ENCODE measurements around the gene BASP1. TPM values are rescaled to one million over a fixed set of nuclear protein-coding genes. Genes with fewer than 3 reads are reported as not detected.
A peak's percentile ranks its signal among the peaks of the same experiment; 100 is the strongest.

BASP1 gene
- polyA plus RNA-seq, 1 of the 3 experiments (the other 2 are of a cell fraction): 107 TPM

DNA sequence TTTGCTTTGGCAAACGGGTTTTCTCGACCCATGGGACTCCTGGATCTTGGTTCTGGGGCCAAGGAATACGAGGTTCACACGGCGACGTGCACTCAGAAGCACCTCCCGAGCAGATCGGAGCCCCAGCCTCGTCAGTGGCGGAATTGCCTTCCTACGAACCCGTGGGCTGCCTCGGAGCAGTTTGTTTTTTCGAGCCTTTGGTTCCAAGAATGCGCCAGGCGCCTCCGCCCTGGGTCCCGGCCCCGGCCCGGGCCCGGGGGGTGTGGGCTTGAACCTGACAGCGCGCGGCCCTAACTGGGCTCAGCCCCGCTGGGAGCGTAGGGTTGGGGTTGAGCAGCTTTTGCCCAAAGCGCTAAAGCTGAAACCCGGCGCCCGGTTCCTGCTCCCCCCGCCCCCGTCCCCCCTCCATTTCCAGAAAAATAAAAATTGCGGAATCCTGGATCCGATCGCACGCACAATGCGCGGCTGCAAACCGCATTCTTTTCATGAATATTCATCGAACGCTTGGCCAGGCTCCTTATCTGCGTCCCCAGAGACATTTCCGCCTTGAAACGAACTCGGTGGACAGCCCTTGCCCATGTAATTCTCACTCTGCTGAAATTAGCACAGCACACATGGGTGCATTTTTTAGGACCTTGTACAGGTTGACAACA is 1.0 kb downstream of the BASP1 start:
- Histone ChIP-seq H3K4me1 (ENCODE audit: control insufficient read depth in 1 of 2, insufficient read depth in 2 of 2, low read depth in 1 of 2, low read length in 1 of 2) (peaks cover 2 to 27% of the 10 kb centered on the region in 2 experiments; a peak in 3 of 4 replicates), H3K9ac (peak overlapping the region; percentile 76), H2AFZ (ENCODE audit: low read depth) (peak overlapping the region; percentile 92), H3K9me3 (no peaks in the 10 kb centered on the region), H3K27ac (ENCODE audit: low read depth in 2 of 2, low read length in 1 of 2) (peak overlapping the region in 1 of 2 experiments; percentile 58; a peak in 2 of 4 replicates), H3K79me2 (ENCODE audit: insufficient read depth) (peaks cover 53% of the 10 kb centered on the region), H3K27me3 (ENCODE audit: insufficient read depth) (no peaks in the 10 kb centered on the region), H3K4me2 (peak overlapping the region; percentile 92), H4K20me1 (ENCODE audit: insufficient read depth) (no peaks in the 10 kb centered on the region), H3K4me3 (ENCODE audit: low read depth in 2 of 2, low read length in 1 of 2) (peak overlapping the region; percentile 76 to 88), H3F3A (replicated peaks; ENCODE audit: insufficient read depth) (peaks cover 16% of the 10 kb centered on the region), H3K36me3 (replicated peaks in 1 of 2; ENCODE audit: control insufficient read depth in 1 of 2, insufficient read depth in 2 of 2, low read length in 1 of 2) (peaks cover 0 to 4% of the 10 kb centered on the region in 2 experiments), H3K9me2 (no peaks in the 10 kb centered on the region)
- ChIA-PET CTCF (interaction anchor here (0.6 to 5.2 kb wide), 3 partner anchors 1064 to 1086 kb away, joined by 3 to 81 read pairs (median 5); no protein-coding TSS in a partner anchor), POLR2A (no interaction called here)
- TF ChIP-seq MEF2A (IDR thresholded peaks at IDR 0.05; ENCODE audit: borderline replicate concordance, low read depth): no peak
- no peak; the same call in 1 of the 2 replicates for TF ChIP-seq SIN3A (IDR thresholded peaks at IDR 0.05; ENCODE audit: borderline replicate concordance, low read depth, low read length)
- no peak for TF ChIP-seq REST (IDR thresholded peaks at IDR 0.05; ENCODE audit: low read depth, low read length)
- no peak for TF ChIP-seq MAX (IDR thresholded peaks at IDR 0.05; ENCODE audit: low read depth)
- no peak for TF ChIP-seq JUND (IDR thresholded peaks at IDR 0.05)
- TF ChIP-seq FOXJ3 (CRISPR knock-in tag; IDR thresholded peaks at IDR 0.05): no peak
- TF ChIP-seq, protein P1, sequence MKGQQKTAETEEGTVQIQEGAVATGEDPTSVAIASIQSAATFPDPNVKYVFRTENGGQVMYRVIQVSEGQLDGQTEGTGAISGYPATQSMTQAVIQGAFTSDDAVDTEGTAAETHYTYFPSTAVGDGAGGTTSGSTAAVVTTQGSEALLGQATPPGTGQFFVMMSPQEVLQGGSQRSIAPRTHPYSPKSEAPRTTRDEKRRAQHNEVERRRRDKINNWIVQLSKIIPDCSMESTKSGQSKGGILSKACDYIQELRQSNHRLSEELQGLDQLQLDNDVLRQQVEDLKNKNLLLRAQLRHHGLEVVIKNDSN (IDR thresholded peaks at IDR 0.05; ENCODE audit: borderline replicate concordance, low read depth): no peak
- no peak for TF ChIP-seq NFIC (IDR thresholded peaks at IDR 0.05; ENCODE audit: borderline replicate concordance)
- no peak for TF ChIP-seq CHD2 (IDR thresholded peaks at IDR 0.05; ENCODE audit: low read length, partially characterized antibody)
- TF ChIP-seq YY1 (IDR thresholded peaks at IDR 0.05; ENCODE audit: low read depth): no peak
- TF ChIP-seq ELF1 (IDR thresholded peaks at IDR 0.05): no peak
- TF ChIP-seq RFX5 (IDR thresholded peaks at IDR 0.05; ENCODE audit: low read length): no peak
- TF ChIP-seq, protein P2, sequence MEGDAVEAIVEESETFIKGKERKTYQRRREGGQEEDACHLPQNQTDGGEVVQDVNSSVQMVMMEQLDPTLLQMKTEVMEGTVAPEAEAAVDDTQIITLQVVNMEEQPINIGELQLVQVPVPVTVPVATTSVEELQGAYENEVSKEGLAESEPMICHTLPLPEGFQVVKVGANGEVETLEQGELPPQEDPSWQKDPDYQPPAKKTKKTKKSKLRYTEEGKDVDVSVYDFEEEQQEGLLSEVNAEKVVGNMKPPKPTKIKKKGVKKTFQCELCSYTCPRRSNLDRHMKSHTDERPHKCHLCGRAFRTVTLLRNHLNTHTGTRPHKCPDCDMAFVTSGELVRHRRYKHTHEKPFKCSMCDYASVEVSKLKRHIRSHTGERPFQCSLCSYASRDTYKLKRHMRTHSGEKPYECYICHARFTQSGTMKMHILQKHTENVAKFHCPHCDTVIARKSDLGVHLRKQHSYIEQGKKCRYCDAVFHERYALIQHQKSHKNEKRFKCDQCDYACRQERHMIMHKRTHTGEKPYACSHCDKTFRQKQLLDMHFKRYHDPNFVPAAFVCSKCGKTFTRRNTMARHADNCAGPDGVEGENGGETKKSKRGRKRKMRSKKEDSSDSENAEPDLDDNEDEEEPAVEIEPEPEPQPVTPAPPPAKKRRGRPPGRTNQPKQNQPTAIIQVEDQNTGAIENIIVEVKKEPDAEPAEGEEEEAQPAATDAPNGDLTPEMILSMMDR (IDR thresholded peaks at IDR 0.05): no peak
- no peak for TF ChIP-seq FOXM1 (IDR thresholded peaks at IDR 0.05; ENCODE audit: low read depth)
- no peak for TF ChIP-seq TAF1 (IDR thresholded peaks at IDR 0.05; ENCODE audit: borderline replicate concordance, low read depth, low read length)
- TF ChIP-seq FOSL2 (IDR thresholded peaks at IDR 0.05; ENCODE audit: borderline replicate concordance, low read depth): no peak
- DNase-seq: peak; percentile 58
- WGBS (ENCODE audit: low lambda C conversion rate): 1% methylated on average over 15 of the region's 45 CpGs
